IMR-90 (cell line): ENCODE data around the gene COL5A1. TPM values are rescaled to one million over a fixed set of nuclear protein-coding genes. Genes with fewer than 3 reads are reported as not detected.

Experiments
- ATAC-seq: fragments of 200-7000 bp; cut with Tn5 transposase; 2 replicates; pipeline ENCODE4 v1.9.1; 2020; ENCODE audit warnings: low read depth, mild to moderate bottlenecking, moderate library complexity
- BruUV-seq: library from RNA; stranded (reverse); fragments of 400-500 nt; replicated peaks from 2 replicates; lab custom pipeline; 2021; lab: Mats Ljungman, UMichigan
- CTCF ChIA-PET: fragments of 300-600 bp; formaldehyde crosslinking; extraction: SDS; loops from one replicate; lab custom pipeline; 2021; ENCODE audit warnings: antibody characterized with exemption; lab: Yijun Ruan, JAX
- POLR2A ChIA-PET: fragments of 300-600 bp; sonication (Branson Sonifier 250); formaldehyde crosslinking; loops from one replicate; lab custom pipeline; 2022; ENCODE audit warnings: antibody characterized with exemption; ENCODE audit not compliant: unreplicated experiment; lab: Charles Lee
- DNase-seq: peaks from one replicate; pipeline ENCODE4 v3.0.0; 2013
- H2AFZ ChIP-seq: replicated peaks from 2 replicates; pipeline ENCODE3; 2013; ENCODE audit warnings: low read length, mild to moderate bottlenecking; ENCODE audit not compliant: poor library complexity
- H2AK5ac ChIP-seq: 2 replicates; pipeline ENCODE4 v1.6.1; 2013; ENCODE audit warnings: low read depth, low read length, inconsistent platforms
- H2AK9ac ChIP-seq: replicated peaks from 2 replicates; pipeline ENCODE3; 2013; ENCODE audit warnings: mild to moderate bottlenecking, low read depth, low read length, moderate library complexity; ENCODE audit not compliant: poor library complexity
- H2BK120ac ChIP-seq: 2 replicates; pipeline ENCODE4 v1.6.1; 2013; ENCODE audit warnings: low read depth, low read length, inconsistent platforms
- H2BK15ac ChIP-seq: 3 replicates; pipeline ENCODE4 v1.6.1; 2013; ENCODE audit warnings: low read depth, low read length, inconsistent platforms
- H2BK20ac ChIP-seq: 2 replicates; pipeline ENCODE4 v1.6.1; 2013; ENCODE audit warnings: low read depth, mild to moderate bottlenecking, inconsistent platforms, low read length, moderate library complexity
- H2BK5ac ChIP-seq: 2 replicates; pipeline ENCODE4 v1.6.1; 2013; ENCODE audit warnings: mild to moderate bottlenecking, low read depth, low read length, inconsistent platforms; ENCODE audit not compliant: poor library complexity, severe bottlenecking
- H3K14ac ChIP-seq: replicated peaks from 2 replicates; pipeline ENCODE4 v1.6.1; 2013; ENCODE audit warnings: low read depth, low read length, inconsistent platforms
- H3K18ac ChIP-seq: 2 replicates; pipeline ENCODE4 v1.6.1; 2013; ENCODE audit warnings: low read depth, low read length, control low read depth
- H3K23ac ChIP-seq: 2 replicates; pipeline ENCODE4 v1.6.1; 2013; ENCODE audit warnings: low read depth, low read length, inconsistent platforms
- H3K27ac ChIP-seq: 2 replicates; pipeline ENCODE4 v1.5.1; 2013; ENCODE audit warnings: mild to moderate bottlenecking, control low read depth, low read length; ENCODE audit not compliant: insufficient read depth
- H3K27me3 ChIP-seq: 2 replicates; pipeline ENCODE4 v1.6.1; 2013; ENCODE audit warnings: low read length; ENCODE audit not compliant: control insufficient read depth, insufficient read depth
- H3K36me3 ChIP-seq: 2 replicates; pipeline ENCODE4 v1.6.1; 2013; ENCODE audit warnings: low read length, mixed read lengths; ENCODE audit not compliant: control insufficient read depth, insufficient read depth
- H3K4ac ChIP-seq: 2 replicates; pipeline ENCODE4 v1.6.1; 2013; ENCODE audit warnings: low read depth, low read length, inconsistent platforms
- H3K4me1 ChIP-seq: 2 replicates; pipeline ENCODE4 v1.6.1; 2013; ENCODE audit warnings: low read length, mixed read lengths; ENCODE audit not compliant: control insufficient read depth, insufficient read depth
- H3K4me2 ChIP-seq: 2 replicates; pipeline ENCODE4 v1.6.1; 2013; ENCODE audit warnings: low read depth, mild to moderate bottlenecking, control low read depth, low read length, moderate library complexity
- H3K4me3 ChIP-seq: 2 replicates; pipeline ENCODE4 v1.5.1; 2013; ENCODE audit warnings: low read depth, mild to moderate bottlenecking, control low read depth, low read length, moderate library complexity; ENCODE audit not compliant: insufficient read depth
- H3K56ac ChIP-seq: 2 replicates; pipeline ENCODE4 v1.6.1; 2013; ENCODE audit warnings: low read length, inconsistent platforms; ENCODE audit not compliant: insufficient read depth; ENCODE audit errors: extremely low read depth
- H3K79me1 ChIP-seq, 2 experiments: 2 replicates each; pipeline ENCODE4 v1.6.1; 2013; ENCODE audit warnings: low read length in 2 of 2, inconsistent platforms in 1 of 2, low read depth in 1 of 2
- H3K9ac ChIP-seq: 2 replicates; pipeline ENCODE4 v1.6.1; 2013; ENCODE audit warnings: low read depth, low read length, control low read depth
- H3K9me1 ChIP-seq: 2 replicates; pipeline ENCODE4 v1.6.1; 2013; ENCODE audit warnings: low read length, inconsistent platforms; ENCODE audit not compliant: insufficient read depth
- H3K9me3 ChIP-seq: 2 replicates; pipeline ENCODE4 v1.6.1; 2013; ENCODE audit warnings: low read length; ENCODE audit not compliant: control insufficient read depth, insufficient read depth
- H4K20me1 ChIP-seq: 2 replicates; pipeline ENCODE4 v1.6.1; 2013; ENCODE audit warnings: low read length, inconsistent platforms; ENCODE audit not compliant: insufficient read depth
- H4K5ac ChIP-seq: 2 replicates; pipeline ENCODE4 v1.6.1; 2013; ENCODE audit warnings: mild to moderate bottlenecking, low read depth, low read length, control low read depth
- H4K8ac ChIP-seq, 2 experiments: 2 replicates each; pipeline ENCODE4 v1.6.1; 2013; ENCODE audit warnings: low read depth in 2 of 2, low read length in 2 of 2, control low read depth in 1 of 2, inconsistent platforms in 1 of 2
- H4K91ac ChIP-seq: 2 replicates; pipeline ENCODE4 v1.6.1; 2013; ENCODE audit warnings: low read depth, low read length, inconsistent platforms; ENCODE audit not compliant: insufficient read depth
- BHLHE40 ChIP-seq: fragments of 150-350 bp; IDR thresholded peaks from 2 replicates; pipeline ENCODE4 v1.6.1; 2016; ENCODE audit warnings: mild to moderate bottlenecking, low read depth, low read length
- CHD1 ChIP-seq: IDR thresholded peaks from 2 replicates; pipeline ENCODE4 v1.6.1; 2012; ENCODE audit warnings: low read depth, low read length, improper control_type of control experiment
- MAFK ChIP-seq: IDR thresholded peaks from 2 replicates; pipeline ENCODE4 v1.6.1; 2012; ENCODE audit warnings: low read depth, low read length, improper control_type of control experiment
- MAZ ChIP-seq: IDR thresholded peaks from 2 replicates; pipeline ENCODE4 v1.6.1; 2012; ENCODE audit warnings: low read depth, mild to moderate bottlenecking, low read length, improper control_type of control experiment, moderate library complexity, borderline replicate concordance
- MXI1 ChIP-seq: IDR thresholded peaks from 2 replicates; pipeline ENCODE4 v1.6.1; 2012; ENCODE audit warnings: low read depth, mild to moderate bottlenecking, low read length, moderate library complexity, borderline replicate concordance
- NFE2L2 ChIP-seq: fragments of 150-350 bp; IDR thresholded peaks from 2 replicates; pipeline ENCODE4 v1.6.1; 2016; ENCODE audit warnings: low read depth, mild to moderate bottlenecking, low read length
- POLR2A ChIP-seq: IDR thresholded peaks from 2 replicates; pipeline ENCODE4 v1.6.1; 2012; ENCODE audit warnings: mild to moderate bottlenecking, low read depth, low read length
- RFX5 ChIP-seq: IDR thresholded peaks from 2 replicates; pipeline ENCODE4 v1.8.0; 2012; ENCODE audit warnings: low read depth, mild to moderate bottlenecking, low read length, moderate library complexity
- SMC3 ChIP-seq: fragments of 150-350 bp; IDR thresholded peaks from 2 replicates; pipeline ENCODE4 v1.6.1; 2016; ENCODE audit warnings: low read depth, mild to moderate bottlenecking, antibody characterized with exemption, low read length, moderate library complexity
- WGBS, 2 experiments: methylation state at CpG; one replicate each; pipeline versions ENCODE4 v1.1.5 to v1.1.7; 2013; ENCODE audit warnings: missing lambda C conversion rate in 2 of 2; ENCODE audit not compliant: insufficient read length in 1 of 2; ENCODE audit errors: extremely low coverage in 2 of 2; 5-methylcytosine and 5-hydroxymethylcytosine counted together
- dilution Hi-C: fragments of 300-500 bp; cut with HindIII; formaldehyde crosslinking; loops from one replicate; pipeline ENCODE4 v1.14.3; 2018; ENCODE audit warnings: low sequenced_read_pairs; ENCODE audit not compliant: unreplicated experiment
- in situ Hi-C: fragments of 300-500 bp; cut with MboI; formaldehyde crosslinking; loops from 3 replicates; pipeline ENCODE4 v1.14.3; 2019; ENCODE audit warnings: low sequenced_read_pairs, inconsistent platforms, mixed read lengths
- intact Hi-C: fragments of 100-400 bp; cut with micrococcal nuclease; formaldehyde crosslinking; loops from 2 replicates; pipeline ENCODE4 v1.10.0; 2022
- polyA plus RNA-seq, 3 experiments: library from polyadenylated mRNA; depleted of rRNA; stranded (reverse); fragments of >200 nt; gene quantifications; 2 replicates each; pipeline ENCODE4 v1.2.3, GENCODE V29; 2012; ENCODE audit warnings: low replicate concordance in 1 of 3
- total RNA-seq: library from RNA; depleted of rRNA; stranded (reverse); fragments of >200 nt; gene quantifications from 2 replicates; pipeline ENCODE4 v1.2.3, GENCODE V29; 2012
- TF ChIP-seq, protein P1 (sequence below): fragments of 150-350 bp; IDR thresholded peaks from 2 replicates; pipeline ENCODE4 v1.6.1; 2017; ENCODE audit warnings: mild to moderate bottlenecking, antibody characterized with exemption, low read length, low read depth
- TF ChIP-seq, protein P2 (sequence below): conservative IDR thresholded peaks from 2 replicates; pipeline ENCODE4 v1.5.1; 2012; ENCODE audit warnings: mild to moderate bottlenecking, low read depth, low read length, improper control_type of control experiment
- TF ChIP-seq, protein P3 (sequence below): fragments of 150-350 bp; IDR thresholded peaks from 2 replicates; pipeline ENCODE4 v1.6.1; 2016; ENCODE audit warnings: low read depth, mild to moderate bottlenecking, low read length, moderate library complexity, borderline replicate concordance

COL5A1 gene
- total and polyA plus RNA-seq, 2 of the 4 experiments (the other 2 are of a cell fraction), result 19.2 to 173 TPM

GRCh38 chr9:134800791-134801339, 159.3 kb downstream of the COL5A1 start:
- Histone ChIP-seq H3K4me1 (no peaks in the 10 kb centered on the region), H3K9me1 (peaks cover under 1% of the 10 kb centered on the region), H2AK5ac (no peak overlapping the region), H4K91ac (no peak overlapping the region), H3K14ac (no peak overlapping the region), H3K23ac (no peak overlapping the region), H2BK5ac (no peak overlapping the region), H4K20me1 (no peaks in the 10 kb centered on the region), H2AFZ (no peak overlapping the region), H3K4ac (no peak overlapping the region), H3K9me3 (no peaks in the 10 kb centered on the region), H3K56ac (no peak overlapping the region), H3K18ac (no peak overlapping the region), H2BK20ac (no peak overlapping the region), H4K5ac (no peak overlapping the region), H2BK15ac (no peak overlapping the region), H4K8ac (no peak overlapping the region), H3K27ac (no peak overlapping the region), H3K36me3 (peaks cover 84% of the 10 kb centered on the region), H2AK9ac (no peak overlapping the region), H3K4me3 (no peak overlapping the region), H2BK120ac (no peak overlapping the region), H3K27me3 (no peaks in the 10 kb centered on the region), H3K4me2 (no peak overlapping the region), H3K9ac (no peak overlapping the region), H3K79me1 (peaks cover 6 to 28% of the 10 kb centered on the region in 2 experiments; a peak in 3 of 4 replicates)
- BruUV-seq, result TSS peak; percentile 57
- POLR2A ChIA-PET, result no interaction called here
- ATAC-seq, result no peak
- 84% methylated on average over 18 of the region's 25 CpGs; no CpG with 5 or more reads in 1 of the 2 experiments for WGBS, 2 experiments
- dilution Hi-C loops, result no loop called here
- intact Hi-C loops, result no loop called here
- in situ Hi-C loops, result no loop called here
- TF ChIP-seq CHD1 (no peak), BHLHE40 (no peak), MAZ (no peak), RFX5 (no peak), NFE2L2 (no peak), POLR2A (no peak), MAFK (no peak), MXI1 (no peak), SMC3 (no peak)
- TF ChIP-seq, protein P1, sequence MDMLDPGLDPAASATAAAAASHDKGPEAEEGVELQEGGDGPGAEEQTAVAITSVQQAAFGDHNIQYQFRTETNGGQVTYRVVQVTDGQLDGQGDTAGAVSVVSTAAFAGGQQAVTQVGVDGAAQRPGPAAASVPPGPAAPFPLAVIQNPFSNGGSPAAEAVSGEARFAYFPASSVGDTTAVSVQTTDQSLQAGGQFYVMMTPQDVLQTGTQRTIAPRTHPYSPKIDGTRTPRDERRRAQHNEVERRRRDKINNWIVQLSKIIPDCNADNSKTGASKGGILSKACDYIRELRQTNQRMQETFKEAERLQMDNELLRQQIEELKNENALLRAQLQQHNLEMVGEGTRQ, result no peak
- TF ChIP-seq, protein P2, sequence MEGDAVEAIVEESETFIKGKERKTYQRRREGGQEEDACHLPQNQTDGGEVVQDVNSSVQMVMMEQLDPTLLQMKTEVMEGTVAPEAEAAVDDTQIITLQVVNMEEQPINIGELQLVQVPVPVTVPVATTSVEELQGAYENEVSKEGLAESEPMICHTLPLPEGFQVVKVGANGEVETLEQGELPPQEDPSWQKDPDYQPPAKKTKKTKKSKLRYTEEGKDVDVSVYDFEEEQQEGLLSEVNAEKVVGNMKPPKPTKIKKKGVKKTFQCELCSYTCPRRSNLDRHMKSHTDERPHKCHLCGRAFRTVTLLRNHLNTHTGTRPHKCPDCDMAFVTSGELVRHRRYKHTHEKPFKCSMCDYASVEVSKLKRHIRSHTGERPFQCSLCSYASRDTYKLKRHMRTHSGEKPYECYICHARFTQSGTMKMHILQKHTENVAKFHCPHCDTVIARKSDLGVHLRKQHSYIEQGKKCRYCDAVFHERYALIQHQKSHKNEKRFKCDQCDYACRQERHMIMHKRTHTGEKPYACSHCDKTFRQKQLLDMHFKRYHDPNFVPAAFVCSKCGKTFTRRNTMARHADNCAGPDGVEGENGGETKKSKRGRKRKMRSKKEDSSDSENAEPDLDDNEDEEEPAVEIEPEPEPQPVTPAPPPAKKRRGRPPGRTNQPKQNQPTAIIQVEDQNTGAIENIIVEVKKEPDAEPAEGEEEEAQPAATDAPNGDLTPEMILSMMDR, result no peak
- TF ChIP-seq, protein P3, sequence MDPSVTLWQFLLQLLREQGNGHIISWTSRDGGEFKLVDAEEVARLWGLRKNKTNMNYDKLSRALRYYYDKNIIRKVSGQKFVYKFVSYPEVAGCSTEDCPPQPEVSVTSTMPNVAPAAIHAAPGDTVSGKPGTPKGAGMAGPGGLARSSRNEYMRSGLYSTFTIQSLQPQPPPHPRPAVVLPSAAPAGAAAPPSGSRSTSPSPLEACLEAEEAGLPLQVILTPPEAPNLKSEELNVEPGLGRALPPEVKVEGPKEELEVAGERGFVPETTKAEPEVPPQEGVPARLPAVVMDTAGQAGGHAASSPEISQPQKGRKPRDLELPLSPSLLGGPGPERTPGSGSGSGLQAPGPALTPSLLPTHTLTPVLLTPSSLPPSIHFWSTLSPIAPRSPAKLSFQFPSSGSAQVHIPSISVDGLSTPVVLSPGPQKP, result no peak
- CTCF ChIA-PET, result no interaction called here
- no peak for DNase-seq
